ENCODE results near the gene SUN2. TPM values are rescaled to one million over a fixed set of nuclear protein-coding genes. Genes with fewer than 3 reads are reported as not detected.

SUN2 gene
- total and polyA plus RNA-seq, 10 of the 15 experiments (the other 5 are each of a cell fraction or from before 2014, with no cell fraction given), result 0.18 to 107 (median 35.9) TPM

DNA sequence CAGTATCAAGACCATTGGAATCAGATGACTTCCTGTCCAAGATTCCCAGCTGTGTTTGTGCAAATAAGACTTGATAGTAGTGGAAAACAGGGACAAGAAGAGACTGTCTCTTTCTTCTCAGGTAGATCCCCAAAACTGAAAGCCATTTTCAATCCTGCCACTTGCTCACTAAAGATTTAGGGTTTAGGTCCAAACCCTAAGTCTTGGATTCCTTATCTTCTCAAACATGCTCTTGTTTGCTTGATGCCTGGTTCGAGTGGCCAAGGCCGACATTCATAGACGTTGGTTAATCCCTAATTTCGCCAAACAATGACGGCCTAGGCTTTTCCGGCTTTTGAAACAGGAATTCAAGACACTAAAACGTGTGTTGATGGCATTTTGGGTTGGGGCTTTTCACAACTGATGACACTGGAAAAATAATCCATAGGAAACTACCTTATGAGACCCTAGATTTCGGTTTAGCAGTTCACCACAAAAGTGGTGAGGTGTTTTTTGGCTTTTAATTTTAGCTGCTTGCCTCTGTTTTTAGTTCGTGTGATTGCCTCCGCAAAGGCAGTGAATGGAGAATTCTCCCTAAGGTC lies 51.1 kb downstream of the SUN2 start:
- ChIA-PET RAD21 (ENCODE audit: unreplicated experiment) (interaction anchor here (1.9 to 2.6 kb wide), 2 partner anchors 23 to 47 kb away, joined by 11 to 14 read pairs; partner anchors contain the start of gene TOMM22), POLR2A (interaction anchor here (0.7 to 2.2 kb wide), 6 partner anchors 9 to 444 kb away, joined by 3 to 25 read pairs (median 6); partner anchors contain the start of gene TOMM22), SMC1A (ENCODE audit: uncharacterized antibody, unreplicated experiment) (no interaction called here), CTCF (interaction anchor here (1.1 to 2.3 kb wide), 2 partner anchors 43 to 165 kb away, joined by 3 to 5 read pairs; no protein-coding TSS in a partner anchor)
- ATAC-seq, result no peak
- Histone ChIP-seq H3K36me3 (ENCODE audit: control insufficient read depth in 2 of 2, insufficient read depth in 2 of 2, low read length in 1 of 2) (peaks cover 0 to 1% of the 10 kb centered on the region in 2 experiments; a peak in 1 of 4 replicates), H3K9ac (ENCODE audit: control insufficient read depth, insufficient read depth, low read length) (peak overlapping the region; percentile 57), H3K27ac (ENCODE audit: control insufficient read depth, insufficient read depth) (peak overlapping the region; percentile 79), H3K4me3 (peak overlapping the region; percentile 64), H3K27me3 (replicated peaks in 1 of 2; ENCODE audit: control insufficient read depth in 2 of 2, insufficient read depth in 2 of 2, low read length in 1 of 2) (no peaks in the 10 kb centered on the region), H3K79me2 (ENCODE audit: control insufficient read depth, insufficient read depth, low read length) (peaks cover 50% of the 10 kb centered on the region), H3K4me1 (ENCODE audit: control insufficient read depth, insufficient read depth, low read length) (peaks cover 24% of the 10 kb centered on the region), H4K20me1 (ENCODE audit: control insufficient read depth, insufficient read depth) (peaks cover 12% of the 10 kb centered on the region), H2AFZ (ENCODE audit: control insufficient read depth, low read depth, low read length) (peak overlapping the region; percentile 76), H3K4me2 (ENCODE audit: control insufficient read depth, insufficient read depth) (peak overlapping the region; percentile 80), H3K9me3 (replicated peaks; ENCODE audit: control insufficient read depth, insufficient read depth, low read length) (no peaks in the 10 kb centered on the region)
- 1% methylated on average over 10 of the region's 10 CpGs for WGBS (ENCODE audit: insufficient coverage, insufficient replicate concordance, low lambda C conversion rate, missing lambda C conversion rate)
- DNase-seq (ENCODE audit: low read depth, low spot score), result no peak
- FAIRE-seq, result no peak
- BruUV-seq (replicated peaks), result no TSS peak
- in situ Hi-C loops (cut with MboI), result no loop called here
- intact Hi-C loops (cut with micrococcal nuclease; ENCODE audit: unreplicated experiment), result loop anchor here (1.0 to 10.0 kb wide), 2 partner anchors 52 to 200 kb away; partner anchors contain the start of gene DDX17
- TF ChIP-seq EZH2 (IDR thresholded peaks at IDR 0.05; ENCODE audit: borderline replicate concordance, control insufficient read depth, low read depth, low read length) (no peak), TCF3 (IDR thresholded peaks at IDR 0.05; ENCODE audit: borderline replicate concordance, insufficient read depth, low read depth, low read length) (no peak), CBX5 (IDR thresholded peaks at IDR 0.05; ENCODE audit: low read depth) (no peak), ATF7 (IDR thresholded peaks at IDR 0.05; ENCODE audit: low read depth) (no peak), SMC3 (IDR thresholded peaks at IDR 0.05; ENCODE audit: borderline replicate concordance, low read length) (no peak), NFIC (IDR thresholded peaks at IDR 0.05; ENCODE audit: low read depth, low read length) (peak; percentile 41; the same call in 1 of the 2 replicates), EED (IDR thresholded peaks at IDR 0.05; ENCODE audit: low read depth) (peak; percentile 38; the same call in 1 of the 2 replicates), BCL11A (IDR thresholded peaks at IDR 0.05; ENCODE audit: low read depth, low read length) (no peak), BMI1 (IDR thresholded peaks at IDR 0.05; ENCODE audit: borderline replicate concordance) (no peak), SUPT20H (IDR thresholded peaks at IDR 0.05; ENCODE audit: borderline replicate concordance, control insufficient read depth, low read depth, low read length) (no peak), MEF2A (IDR thresholded peaks at IDR 0.05; ENCODE audit: insufficient read depth, low read depth, low read length) (no peak), RAD51 (IDR thresholded peaks at IDR 0.05) (no peak), CBFB (IDR thresholded peaks at IDR 0.05; ENCODE audit: low read depth) (0 out of 2 replicates have a peak, but pooled peaks have one; percentile 50)
- TF ChIP-seq, protein P1, sequence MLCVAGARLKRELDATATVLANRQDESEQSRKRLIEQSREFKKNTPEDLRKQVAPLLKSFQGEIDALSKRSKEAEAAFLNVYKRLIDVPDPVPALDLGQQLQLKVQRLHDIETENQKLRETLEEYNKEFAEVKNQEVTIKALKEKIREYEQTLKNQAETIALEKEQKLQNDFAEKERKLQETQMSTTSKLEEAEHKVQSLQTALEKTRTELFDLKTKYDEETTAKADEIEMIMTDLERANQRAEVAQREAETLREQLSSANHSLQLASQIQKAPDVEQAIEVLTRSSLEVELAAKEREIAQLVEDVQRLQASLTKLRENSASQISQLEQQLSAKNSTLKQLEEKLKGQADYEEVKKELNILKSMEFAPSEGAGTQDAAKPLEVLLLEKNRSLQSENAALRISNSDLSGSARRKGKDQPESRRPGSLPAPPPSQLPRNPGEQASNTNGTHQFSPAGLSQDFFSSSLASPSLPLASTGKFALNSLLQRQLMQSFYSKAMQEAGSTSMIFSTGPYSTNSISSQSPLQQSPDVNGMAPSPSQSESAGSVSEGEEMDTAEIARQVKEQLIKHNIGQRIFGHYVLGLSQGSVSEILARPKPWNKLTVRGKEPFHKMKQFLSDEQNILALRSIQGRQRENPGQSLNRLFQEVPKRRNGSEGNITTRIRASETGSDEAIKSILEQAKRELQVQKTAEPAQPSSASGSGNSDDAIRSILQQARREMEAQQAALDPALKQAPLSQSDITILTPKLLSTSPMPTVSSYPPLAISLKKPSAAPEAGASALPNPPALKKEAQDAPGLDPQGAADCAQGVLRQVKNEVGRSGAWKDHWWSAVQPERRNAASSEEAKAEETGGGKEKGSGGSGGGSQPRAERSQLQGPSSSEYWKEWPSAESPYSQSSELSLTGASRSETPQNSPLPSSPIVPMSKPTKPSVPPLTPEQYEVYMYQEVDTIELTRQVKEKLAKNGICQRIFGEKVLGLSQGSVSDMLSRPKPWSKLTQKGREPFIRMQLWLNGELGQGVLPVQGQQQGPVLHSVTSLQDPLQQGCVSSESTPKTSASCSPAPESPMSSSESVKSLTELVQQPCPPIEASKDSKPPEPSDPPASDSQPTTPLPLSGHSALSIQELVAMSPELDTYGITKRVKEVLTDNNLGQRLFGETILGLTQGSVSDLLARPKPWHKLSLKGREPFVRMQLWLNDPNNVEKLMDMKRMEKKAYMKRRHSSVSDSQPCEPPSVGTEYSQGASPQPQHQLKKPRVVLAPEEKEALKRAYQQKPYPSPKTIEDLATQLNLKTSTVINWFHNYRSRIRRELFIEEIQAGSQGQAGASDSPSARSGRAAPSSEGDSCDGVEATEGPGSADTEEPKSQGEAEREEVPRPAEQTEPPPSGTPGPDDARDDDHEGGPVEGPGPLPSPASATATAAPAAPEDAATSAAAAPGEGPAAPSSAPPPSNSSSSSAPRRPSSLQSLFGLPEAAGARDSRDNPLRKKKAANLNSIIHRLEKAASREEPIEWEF (IDR thresholded peaks at IDR 0.05; ENCODE audit: insufficient replicate concordance, low read depth, low read length), result no peak
- TF ChIP-seq, protein P2, sequence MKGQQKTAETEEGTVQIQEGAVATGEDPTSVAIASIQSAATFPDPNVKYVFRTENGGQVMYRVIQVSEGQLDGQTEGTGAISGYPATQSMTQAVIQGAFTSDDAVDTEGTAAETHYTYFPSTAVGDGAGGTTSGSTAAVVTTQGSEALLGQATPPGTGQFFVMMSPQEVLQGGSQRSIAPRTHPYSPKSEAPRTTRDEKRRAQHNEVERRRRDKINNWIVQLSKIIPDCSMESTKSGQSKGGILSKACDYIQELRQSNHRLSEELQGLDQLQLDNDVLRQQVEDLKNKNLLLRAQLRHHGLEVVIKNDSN (IDR thresholded peaks at IDR 0.05; ENCODE audit: borderline replicate concordance, extremely low read length, insufficient read depth, low read depth, low read length), result no peak
- TF ChIP-seq, protein P3, sequence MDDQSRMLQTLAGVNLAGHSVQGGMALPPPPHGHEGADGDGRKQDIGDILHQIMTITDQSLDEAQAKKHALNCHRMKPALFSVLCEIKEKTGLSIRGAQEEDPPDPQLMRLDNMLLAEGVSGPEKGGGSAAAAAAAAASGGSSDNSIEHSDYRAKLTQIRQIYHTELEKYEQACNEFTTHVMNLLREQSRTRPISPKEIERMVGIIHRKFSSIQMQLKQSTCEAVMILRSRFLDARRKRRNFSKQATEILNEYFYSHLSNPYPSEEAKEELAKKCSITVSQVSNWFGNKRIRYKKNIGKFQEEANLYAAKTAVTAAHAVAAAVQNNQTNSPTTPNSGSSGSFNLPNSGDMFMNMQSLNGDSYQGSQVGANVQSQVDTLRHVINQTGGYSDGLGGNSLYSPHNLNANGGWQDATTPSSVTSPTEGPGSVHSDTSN (IDR thresholded peaks at IDR 0.05; ENCODE audit: insufficient replicate concordance, low read depth, low read length), result no peak

All from GM12878 (cell line).